PC-9 (cell line): ENCODE measurements around the gene CELSR3.

ENCODE experiments used
- CTCF ChIP-seq: fragments of 200-600 bp; sonication (generic); conservative IDR thresholded peaks from 2 replicates; pipeline ENCODE4 v1.6.1; 2017; ENCODE audit warnings: mixed run types, antibody characterized with exemption, mild to moderate bottlenecking, moderate library complexity
- EZH2 ChIP-seq: fragments of 200-600 bp; sonication (generic); IDR thresholded peaks from 2 replicates; pipeline ENCODE4 v1.8.0; 2017; ENCODE audit warnings: antibody characterized with exemption, low read depth

- TF ChIP-seq CTCF: no peak
- TF ChIP-seq EZH2: no peak
Observed at GRCh38 chr3:48612309-48612708, 50.4 kb downstream of the CELSR3 start.
